ENCODE data around the gene ACTRT3. TPM values are rescaled to one million over a fixed set of nuclear protein-coding genes. Genes with fewer than 3 reads are reported as not detected.
"Not testable (repeated sequence)": the region's sequence is repeated elsewhere in the genome, so short reads cannot be mapped to it uniquely, and the experiment has no call there.

Gene ACTRT3
- total RNA-seq, 1 donor from 2014 or later = 1.6 TPM

DNA sequence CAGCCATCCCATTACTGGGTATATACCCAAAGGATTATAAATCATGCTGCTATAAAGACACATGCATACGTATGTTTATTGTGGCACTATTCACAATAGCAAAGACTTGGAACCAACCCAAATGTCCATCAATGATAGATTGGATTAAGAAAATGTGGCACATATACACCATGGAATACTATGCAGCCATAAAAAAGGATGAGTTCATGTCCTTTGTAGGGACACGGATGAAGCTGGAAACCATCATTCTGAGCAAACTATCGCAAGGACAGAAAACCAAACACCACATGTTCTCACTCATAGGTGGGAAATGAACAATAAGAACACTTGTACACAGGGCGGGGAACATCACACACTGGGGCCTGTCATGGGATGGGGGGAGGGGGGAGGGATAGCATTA is 50.9 kb downstream of the ACTRT3 start:
- H3K4me3 ChIP-seq (ENCODE audit: low read length in 3 of 3); H3K4me1 ChIP-seq (ENCODE audit: control insufficient read depth in 3 of 3, insufficient read depth in 3 of 3, low read length in 3 of 3); H3K27ac ChIP-seq (ENCODE audit: low read depth, low read length); H3K9me3 ChIP-seq (ENCODE audit: control insufficient read depth in 3 of 3, low read length in 3 of 3); H3K27me3 ChIP-seq (ENCODE audit: control insufficient read depth in 3 of 3, insufficient read depth in 3 of 3, low read length in 3 of 3); H3K9ac ChIP-seq (ENCODE audit: low read depth in 1 of 3, low read length in 3 of 3); H3K36me3 ChIP-seq (ENCODE audit: control insufficient read depth in 3 of 3, insufficient read depth in 3 of 3, low read length in 3 of 3): not testable (repeated sequence)

Small RNA genes within 50 kb of the gene (small RNA-seq; reads per million reads assigned to genes)
- gene RNU6-637P = not detected

Other genes with a start within 250 kb of the ACTRT3 start
- 16.2 TPM for gene MECOM, start 105.8 kb downstream of the ACTRT3 start, total RNA-seq
- gene TERC, start 4.5 kb downstream of the ACTRT3 start, total RNA-seq = 104 TPM
- 20.4 TPM for gene MYNN, start 3.8 kb upstream of the ACTRT3 start, total RNA-seq
- gene LRRIQ4, start 43.3 kb upstream of the ACTRT3 start, total RNA-seq = not detected
- 3.1 TPM for gene LRRC34, start 43.3 kb upstream of the ACTRT3 start, total RNA-seq
- gene LRRC31, start 100.4 kb upstream of the ACTRT3 start, total RNA-seq = not detected
- not detected for gene SAMD7, start 142.0 kb upstream of the ACTRT3 start, total RNA-seq
- gene SEC62, start 197.2 kb upstream of the ACTRT3 start, total RNA-seq = 25.1 TPM

All from skeletal muscle tissue (tissue), 5 donors.